Transverse colon (tissue), 4 donors: ENCODE measurements around the gene ASB16. TPM values are rescaled to one million over a fixed set of nuclear protein-coding genes. Genes with fewer than 3 reads are reported as not detected.
A peak's percentile ranks its signal among the peaks of the same experiment; 100 is the strongest.

Source experiments
- DNase-seq: peaks from one replicate; pipeline ENCODE4 v3.0.0-alpha.2; 2019
- H3K27ac ChIP-seq, 4 donors: fragments of 200-600 bp; sonication (generic); 2 replicates each; pipeline ENCODE4 v1.5.1; 2016 to 2018; ENCODE audit warnings: inconsistent platforms in 4 of 4
- H3K27me3 ChIP-seq: fragments of 200-600 bp; sonication (generic); 2 replicates; pipeline ENCODE4 v1.5.1; 2017; ENCODE audit warnings: inconsistent platforms
- H3K36me3 ChIP-seq, 4 donors: fragments of 200-600 bp; sonication (generic); 2 replicates each; pipeline ENCODE4 v1.5.1; 2017 to 2019; ENCODE audit warnings: inconsistent platforms in 4 of 4
- H3K4me1 ChIP-seq, 4 donors: fragments of 200-600 bp; sonication (generic); 2 replicates each; pipeline ENCODE4 v1.5.1; 2017 to 2020; ENCODE audit warnings: inconsistent platforms in 4 of 4
- H3K4me3 ChIP-seq, 4 donors: fragments of 200-600 bp; sonication (generic); 1 replicate in 1 of 4; 2 replicates in 3 of 4; pipeline versions ENCODE4 v1.5.1 to v1.6.1; 2017 to 2019; ENCODE audit warnings: inconsistent platforms in 4 of 4
- H3K9me3 ChIP-seq, 2 donors: fragments of 200-600 bp; sonication (generic); 2 replicates each; pipeline ENCODE4 v1.5.1; 2017 to 2019; ENCODE audit warnings: inconsistent platforms in 2 of 2
- CTCF ChIP-seq, 5 experiments: fragments of 200-600 bp in 3 of 5; fragments of 450-650 bp in 2 of 5; sonication (generic) in 3 of 5; IDR thresholded peaks; 1 replicate in 2 of 5; 2 replicates in 3 of 5; pipeline ENCODE4 v1.5.1; 2016 to 2017; ENCODE audit warnings: antibody characterized with exemption in 5 of 5, inconsistent platforms in 3 of 5, mild to moderate bottlenecking in 2 of 5, moderate library complexity in 1 of 5
- EP300 ChIP-seq: sonication (generic); formaldehyde crosslinking; IDR thresholded peaks from one replicate; pipeline ENCODE4 v1.6.1; 2017; ENCODE audit warnings: antibody characterized with exemption, low read depth
- POLR2A ChIP-seq: fragments of 450-650 bp; IDR thresholded peaks from one replicate; pipeline ENCODE4 v1.6.1; 2016; ENCODE audit warnings: antibody characterized with exemption, mild to moderate bottlenecking, moderate library complexity
- POLR2AphosphoS5 ChIP-seq, 3 donors: sonication (generic); formaldehyde crosslinking; IDR thresholded peaks; one replicate each; pipeline ENCODE4 v1.6.1; 2016; ENCODE audit warnings: antibody characterized with exemption in 3 of 3
- WGBS, 2 donors: methylation state at CpG; one replicate each; pipeline ENCODE4 v1.1.5; 2018; ENCODE audit warnings: low coverage in 1 of 2; 5-methylcytosine and 5-hydroxymethylcytosine counted together
- in situ Hi-C, 4 donors: fragments of 200-750 bp; cut with MboI; loops; one replicate each; pipeline versions ENCODE4 v1.15.0 to v1.15.1; 2017; ENCODE audit warnings: low sequenced_read_pairs in 3 of 4, low pct_ligation_motif_present in 1 of 4, low pct_unique_long_range_greater_than_20kb in 1 of 4
- intact Hi-C: fragments of 100-400 bp; cut with DNase I; formaldehyde crosslinking; loops from one replicate; pipeline ENCODE4 v1.15.1; 2023; ENCODE audit warnings: low total_unique reads
- total RNA-seq, 4 donors: library from RNA; depleted of rRNA; stranded (reverse); fragments of >200 nt; gene quantifications; one replicate each; pipeline ENCODE4 v1.1.0, GENCODE V29; 2016

The ASB16 gene
- total RNA-seq, 4 donors from 2014 or later: 1.2 to 2.6 TPM; not detected in 2

DNA sequence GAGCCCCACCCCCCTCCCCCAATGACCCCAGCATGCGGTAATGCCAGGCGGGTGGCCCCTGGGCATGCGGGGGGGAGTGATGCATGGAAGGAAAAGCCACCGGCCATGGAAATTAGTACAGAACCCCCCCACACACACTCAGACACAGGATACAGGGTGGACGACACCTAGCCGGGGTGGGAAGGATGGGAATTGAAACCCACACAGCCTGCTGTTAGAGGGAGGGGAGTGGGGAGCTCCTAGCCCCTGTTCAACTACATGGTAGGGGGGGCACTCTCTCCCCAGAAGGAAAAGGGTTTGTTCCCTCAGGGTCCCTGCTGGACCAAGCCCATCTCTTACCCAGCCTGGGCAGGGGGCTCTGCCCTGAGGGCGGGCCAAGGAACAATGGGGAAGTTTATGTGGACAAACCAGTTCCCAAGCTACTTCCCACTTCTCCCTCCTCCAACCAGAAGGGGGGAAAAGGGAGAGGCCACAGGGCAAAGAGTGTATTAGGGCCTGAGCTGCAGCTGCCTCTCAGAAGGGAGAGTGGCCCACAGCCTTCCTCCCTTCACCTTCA is 21.5 kb downstream of the ASB16 start:
- Histone ChIP-seq H3K9me3 (no peaks in the 10 kb centered on the region), H3K27me3 (no peaks in the 10 kb centered on the region), H3K4me3 (no peak overlapping the region), H3K36me3 (peaks cover 0 to 26% (median 7%) of the 10 kb centered on the region in 4 donors), H3K4me1 (peaks cover 0 to 26% (median 22%) of the 10 kb centered on the region in 4 donors), H3K27ac (peak overlapping the region; percentile 59 to 69 (median 60))
- in situ Hi-C loops: no loop called here
- peak; percentile 67 for DNase-seq
- TF ChIP-seq POLR2A (peak; percentile 55), POLR2AphosphoS5 (IDR thresholded peaks at IDR 0.05) (peak in 2 of 3 donors; percentile 20 to 35), CTCF (IDR thresholded peaks at IDR 0.05) (no peak)
- intact Hi-C loops: loop anchor here (10.0 kb wide), 1 partner anchor 1987 kb away; no protein-coding TSS in a partner anchor
- WGBS, 2 donors: 62% methylated on average over 7 of the region's 7 CpGs; no CpG with 5 or more reads in 1 of the 2 donors

GRCh38 chr17:44192750-44193149 is 22.2 kb downstream of the ASB16 start:
- in situ Hi-C loops: no loop called here
- H3K4me1 ChIP-seq: peaks cover 4 to 30% (median 24%) of the 10 kb centered on the region in 4 donors
- intact Hi-C loops: loop anchor here (10.0 kb wide), 1 partner anchor 1988 kb away; no protein-coding TSS in a partner anchor
- TF ChIP-seq POLR2AphosphoS5 (IDR thresholded peaks at IDR 0.05) (no peak), EP300 (no peak), CTCF (IDR thresholded peaks at IDR 0.05) (no peak), POLR2A (no peak)
- H3K9me3 ChIP-seq: no peaks in the 10 kb centered on the region
- H3K36me3 ChIP-seq: peaks cover 0 to 26% (median 7%) of the 10 kb centered on the region in 4 donors
- WGBS, 2 donors: 87% methylated on average over 5 of the region's 5 CpGs; no CpG with 5 or more reads in 1 of the 2 donors
- H3K27ac ChIP-seq: peak overlapping the region; percentile 59 to 69 (median 60)
- no peaks in the 10 kb centered on the region for H3K27me3 ChIP-seq
- H3K4me3 ChIP-seq: no peak overlapping the region
- DNase-seq: no peak

DNA sequence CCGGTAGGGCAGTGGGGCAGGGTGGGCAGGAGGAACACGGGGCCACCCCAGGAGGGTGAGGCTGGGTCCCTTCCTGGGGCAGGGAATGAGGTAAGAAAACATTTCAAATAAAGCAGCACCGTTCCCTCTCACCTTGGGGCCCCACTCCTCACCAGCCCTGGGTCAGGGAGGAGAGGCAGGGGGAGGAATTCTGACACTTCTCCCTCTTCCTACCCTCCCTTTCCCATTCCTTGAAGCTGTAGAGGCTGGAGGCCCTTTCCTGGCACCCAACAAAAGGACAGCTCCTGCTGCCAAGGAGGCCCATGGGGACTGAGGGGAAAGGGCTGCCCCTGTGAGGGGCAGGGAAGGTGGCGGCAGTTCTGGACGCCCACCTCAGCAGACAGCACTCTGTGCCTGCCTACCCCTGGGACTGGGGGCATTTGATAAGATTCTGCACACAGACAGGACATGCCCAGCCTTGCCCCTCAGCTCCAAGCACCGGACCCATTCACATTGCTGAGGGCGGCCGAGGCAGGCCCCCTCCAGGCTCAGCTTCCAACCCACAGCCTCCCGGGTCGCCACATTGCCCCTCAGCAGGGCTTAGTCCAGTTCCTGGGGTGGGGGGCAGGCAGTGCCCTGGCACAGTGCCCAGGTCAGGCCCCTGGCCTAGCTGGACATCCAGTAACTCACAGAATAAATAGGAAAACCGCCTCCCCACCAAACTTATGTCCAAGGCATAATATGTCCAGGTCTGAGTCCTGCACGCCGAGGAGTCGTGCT is 23.0 kb downstream of the ASB16 start:
- WGBS, 2 donors: 91% methylated on average over 14 of the region's 14 CpGs; no CpG with 5 or more reads in 1 of the 2 donors
- Histone ChIP-seq H3K27me3 (no peaks in the 10 kb centered on the region), H3K4me1 (peaks cover 10 to 29% (median 25%) of the 10 kb centered on the region in 4 donors), H3K27ac (peak overlapping the region in 2 of 4 donors; percentile 59), H3K4me3 (no peak overlapping the region), H3K9me3 (no peaks in the 10 kb centered on the region), H3K36me3 (peaks cover 0 to 26% (median 7%) of the 10 kb centered on the region in 4 donors)
- DNase-seq: no peak
- TF ChIP-seq POLR2AphosphoS5 (IDR thresholded peaks at IDR 0.05) (no peak), CTCF (IDR thresholded peaks at IDR 0.05) (no peak), POLR2A (no peak), EP300 (no peak)
- in situ Hi-C loops (no loop called here), intact Hi-C loops (loop anchor here (10.0 kb wide), 1 partner anchor 1989 kb away; no protein-coding TSS in a partner anchor)

GRCh38 chr17:44197107-44197506 is 26.6 kb downstream of the ASB16 start:
- DNase-seq: no peak
- Histone ChIP-seq H3K27me3 (no peaks in the 10 kb centered on the region), H3K27ac (peak overlapping the region in 3 of 4 donors; percentile 97 to 100 (median 100)), H3K4me1 (peaks cover 10 to 32% (median 23%) of the 10 kb centered on the region in 4 donors), H3K9me3 (no peaks in the 10 kb centered on the region), H3K4me3 (no peak overlapping the region), H3K36me3 (peaks cover 0 to 20% (median 7%) of the 10 kb centered on the region in 4 donors)
- intact Hi-C loops (loop anchor here (10.0 kb wide), 1 partner anchor 1992 kb away; no protein-coding TSS in a partner anchor), in situ Hi-C loops (no loop called here)
- 60 to 93% methylated on average over 1 to 15 of the region's 15 CpGs for WGBS, 2 donors
- TF ChIP-seq POLR2AphosphoS5 (IDR thresholded peaks at IDR 0.05) (no peak), POLR2A (no peak), EP300 (no peak), CTCF (IDR thresholded peaks at IDR 0.05) (no peak)
